HG03442 (cell line): ENCODE data around the gene KCNMA1.

Experiments used
- ATAC-seq: cut with Tn5 transposase; IDR thresholded peaks from one replicate; pipeline ENCODE4 v1.9.1; 2021; ENCODE audit warnings: mild to moderate bottlenecking, moderate library complexity; ENCODE audit not compliant: unreplicated experiment

KCNMA1 gene

GRCh38 chr10:77494327-77494726 is 143.3 kb downstream of the KCNMA1 start:
- peak; percentile 2 for ATAC-seq

- peak; percentile 46 for ATAC-seq
Measured at GRCh38 chr10:77493851-77494261, 143.8 kb downstream of the KCNMA1 start.

GRCh38 chr10:77493239-77493806 is 144.3 kb downstream of the KCNMA1 start:
- ATAC-seq, result peak; percentile 1

GRCh38 chr10:77492368-77492994 is 145.1 kb downstream of the KCNMA1 start:
- no peak for ATAC-seq

GRCh38 chr10:77490534-77491314 is 146.9 kb downstream of the KCNMA1 start:
- ATAC-seq, result no peak

- ATAC-seq, result no peak
Measured at GRCh38 chr10:77486517-77486916, 151.1 kb downstream of the KCNMA1 start.

- ATAC-seq, result no peak
Measured at GRCh38 chr10:77485847-77486246, 151.8 kb downstream of the KCNMA1 start.

- no peak for ATAC-seq
Measured at GRCh38 chr10:77482072-77482471, 155.5 kb downstream of the KCNMA1 start.

- no peak for ATAC-seq
Measured at GRCh38 chr10:77479586-77479985, 158.0 kb downstream of the KCNMA1 start.

GRCh38 chr10:77478962-77479359 is 158.6 kb downstream of the KCNMA1 start:
- ATAC-seq, result no peak

GRCh38 chr10:77478247-77478961 is 159.2 kb downstream of the KCNMA1 start:
- no peak for ATAC-seq

GRCh38 chr10:77475522-77475921 is 162.1 kb downstream of the KCNMA1 start:
- no peak for ATAC-seq

- no peak for ATAC-seq
Measured at GRCh38 chr10:77474939-77475338, 162.7 kb downstream of the KCNMA1 start.

GRCh38 chr10:77474386-77474785 is 163.2 kb downstream of the KCNMA1 start:
- ATAC-seq, result no peak

GRCh38 chr10:77472146-77472545 is 165.5 kb downstream of the KCNMA1 start:
- ATAC-seq, result no peak

- ATAC-seq, result no peak
Measured at GRCh38 chr10:77471069-77471536, 166.5 kb downstream of the KCNMA1 start.

- ATAC-seq, result no peak
Measured at GRCh38 chr10:77467422-77467963, 170.1 kb downstream of the KCNMA1 start.

- no peak for ATAC-seq
Measured at GRCh38 chr10:77463967-77464745, 173.5 kb downstream of the KCNMA1 start.

GRCh38 chr10:77463499-77463898 is 174.1 kb downstream of the KCNMA1 start:
- no peak for ATAC-seq

GRCh38 chr10:77461636-77462296 is 175.8 kb downstream of the KCNMA1 start:
- peak; percentile 66 for ATAC-seq
